EH (cell line): Measurements from ENCODE around the gene CGB5.
"Not testable (repeated sequence)": the region's sequence is repeated elsewhere in the genome, so short reads cannot be mapped to it uniquely, and the experiment has no call there.

Experiments
- DNase-seq: peaks from one replicate; pipeline ENCODE4 v3.0.0-alpha.2; 2015; ENCODE audit warnings: low read depth

The CGB5 gene

DNA sequence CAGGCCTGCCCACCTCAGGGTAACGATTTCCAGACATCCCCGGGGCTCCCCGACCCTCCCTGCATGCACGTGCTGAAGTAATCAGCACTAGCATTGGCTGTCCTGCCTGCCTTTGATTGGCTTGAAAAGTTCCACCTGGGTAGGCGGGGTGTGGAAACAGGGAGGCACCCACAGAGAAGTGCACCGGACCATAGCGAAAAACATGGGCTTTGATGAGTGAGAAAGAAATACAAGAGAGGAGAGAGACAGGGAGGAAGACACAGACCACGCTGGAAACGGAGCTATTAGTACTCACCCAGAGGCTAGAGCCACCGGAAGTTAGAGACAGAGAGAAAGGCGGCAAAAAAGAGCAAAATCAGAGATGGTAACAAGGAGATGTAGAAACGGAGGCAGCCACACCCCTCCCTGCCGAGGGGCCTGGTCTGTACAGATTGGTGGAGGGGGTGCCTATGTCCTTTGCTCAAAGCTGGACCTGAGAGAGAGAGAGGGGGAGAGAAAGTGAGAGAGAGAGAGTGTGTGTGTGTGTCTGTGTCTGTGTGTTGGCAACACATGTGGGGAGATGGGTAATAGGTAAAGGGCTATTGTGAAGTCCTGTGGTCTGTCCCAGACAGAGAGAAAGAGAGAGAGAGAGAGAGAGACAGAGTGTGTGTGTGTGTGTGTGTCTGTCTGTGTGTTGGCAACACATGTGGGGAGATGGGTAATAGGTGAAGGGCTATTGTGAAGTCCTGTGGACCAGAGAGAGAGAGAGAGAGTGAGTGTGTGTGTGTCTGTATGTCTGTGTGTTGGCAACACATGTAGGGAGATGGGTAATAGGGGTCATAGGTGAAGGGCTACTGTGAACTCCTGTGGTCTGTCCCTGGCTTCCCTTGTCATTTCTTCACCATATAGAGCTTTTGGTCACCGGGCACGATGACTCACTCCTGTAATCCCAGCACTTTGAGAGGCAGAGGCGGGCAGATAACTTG is 22.4 kb upstream of the CGB5 start:
- peak; percentile 60 for DNase-seq

DNA sequence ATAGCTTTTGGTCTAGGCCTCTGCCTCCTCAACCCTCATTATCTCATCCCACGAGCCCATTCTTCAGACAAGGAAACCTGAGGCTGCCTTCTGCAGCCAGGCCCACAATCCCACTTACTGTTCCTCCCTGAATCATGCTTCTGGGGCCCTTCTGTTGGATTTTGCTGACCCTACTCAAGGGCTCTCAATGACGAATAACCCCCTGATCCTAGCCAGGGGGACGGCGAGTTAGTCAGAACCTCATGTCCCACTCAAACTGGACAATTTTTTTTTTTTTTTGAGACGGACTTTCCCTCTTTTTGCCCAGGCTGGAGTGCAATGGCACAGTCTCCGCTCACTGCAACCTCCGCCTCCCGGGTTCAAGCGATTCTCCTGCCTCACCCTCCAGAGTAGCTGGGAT is 21.5 kb upstream of the CGB5 start:
- DNase-seq: no peak

DNA sequence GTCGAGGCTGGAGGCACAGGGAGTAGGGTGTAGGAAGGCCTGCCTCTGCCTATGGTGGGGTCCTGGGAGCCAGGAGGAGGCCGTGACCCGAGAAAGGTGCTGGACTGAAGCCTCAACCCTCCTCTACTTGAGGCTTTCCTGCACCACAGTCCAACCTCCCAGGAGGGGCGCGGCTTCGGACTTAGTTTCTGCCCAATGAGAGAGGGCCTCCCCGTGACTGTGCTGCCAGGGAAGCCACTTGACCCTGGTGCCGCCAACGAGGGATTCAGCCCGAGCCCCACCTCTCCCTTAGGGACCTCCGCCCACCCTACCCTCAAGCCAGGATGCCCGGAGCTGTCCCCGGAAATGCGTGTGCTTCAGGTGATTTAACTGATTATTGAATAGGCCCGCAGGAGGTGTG is 19.4 kb upstream of the CGB5 start, which contains the start of gene CGB3:
CGB3 (minus strand) TSS at position 101 of the 400 bp plus-strand sequence. CDS start 362 bp downstream, outside the sequence.
- DNase-seq: not testable (repeated sequence)

DNA sequence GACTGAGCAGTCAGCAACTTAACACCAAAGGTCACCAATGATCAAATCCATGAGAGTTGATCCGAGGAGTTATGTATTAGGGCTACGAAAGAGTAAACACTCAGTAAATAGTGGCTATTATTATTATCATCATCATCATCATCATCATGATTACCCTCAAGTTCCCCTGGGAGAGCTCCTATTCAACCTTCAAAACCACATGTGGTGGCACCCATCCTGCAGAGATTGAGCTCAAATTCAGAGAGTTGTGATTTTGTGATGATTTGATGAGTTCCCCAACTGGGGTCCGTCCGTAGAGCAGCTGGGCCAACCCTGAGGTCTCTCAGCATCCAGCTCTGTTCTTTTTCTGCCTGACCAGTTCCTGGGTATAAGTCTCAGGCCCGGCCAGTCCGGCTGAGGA is 18.6 kb upstream of the CGB5 start:
- DNase-seq: not testable (repeated sequence)

DNA sequence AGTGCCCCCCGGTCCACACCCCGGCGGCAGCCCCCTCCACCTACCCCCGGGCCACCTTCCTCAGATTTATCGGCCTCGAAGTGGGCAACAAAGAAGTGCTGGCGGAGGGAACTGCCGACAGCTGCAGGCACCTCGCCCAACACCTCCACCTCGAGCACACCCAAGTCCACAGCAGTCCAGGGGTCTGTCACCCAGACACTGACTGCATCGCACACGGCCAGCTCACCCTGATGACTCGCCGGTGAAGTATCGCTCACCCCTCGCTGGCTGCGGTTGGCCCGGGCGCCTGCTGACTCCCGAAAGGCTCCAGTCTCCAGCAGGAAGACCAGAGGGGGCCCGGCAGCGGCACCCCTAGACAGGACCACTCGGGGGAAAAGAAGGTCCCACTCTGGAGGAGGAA is 18.0 kb upstream of the CGB5 start:
- DNase-seq: peak; percentile 19

DNA sequence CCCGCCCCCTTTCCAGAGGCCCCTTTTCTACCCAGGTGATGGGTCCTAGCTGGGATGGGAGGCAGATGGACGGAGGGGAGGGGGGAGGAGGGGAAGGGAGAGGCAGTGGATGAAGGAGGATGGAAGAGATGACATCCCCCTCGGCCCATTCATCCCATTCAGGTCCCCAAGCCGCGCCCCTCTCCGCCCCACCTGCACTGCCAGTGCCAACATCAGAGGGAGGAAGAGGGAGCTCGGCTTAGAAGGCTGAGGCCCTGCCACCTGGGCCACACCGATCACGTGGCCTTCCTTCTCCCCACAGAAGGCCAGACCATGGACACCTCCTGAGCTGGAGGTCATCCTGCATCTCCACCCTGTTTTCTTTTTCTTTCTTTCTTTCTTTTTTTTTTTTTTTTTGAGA is 15.0 kb upstream of the CGB5 start:
- not testable (repeated sequence) for DNase-seq

DNA sequence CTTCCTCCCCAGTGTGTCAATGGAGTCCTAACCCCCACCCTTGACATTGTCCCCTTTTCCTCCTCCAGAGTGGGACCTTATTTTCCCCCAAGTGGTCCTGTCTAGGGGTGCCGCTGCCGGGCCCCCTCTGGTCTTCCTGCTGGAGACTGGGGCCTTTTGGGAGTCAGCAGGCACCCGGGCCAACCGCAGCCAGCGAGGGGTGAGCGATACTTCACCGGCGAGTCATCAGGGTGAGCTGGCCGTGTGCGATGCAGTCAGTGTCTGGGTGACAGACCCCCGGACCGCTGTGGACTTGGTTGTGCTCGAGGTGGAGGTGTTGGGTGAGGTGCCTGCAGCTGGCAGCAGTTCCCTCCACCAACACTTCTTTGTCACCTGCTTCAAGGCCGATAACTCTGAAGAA is 13.9 kb upstream of the CGB5 start:
- DNase-seq: peak; percentile 55

DNA sequence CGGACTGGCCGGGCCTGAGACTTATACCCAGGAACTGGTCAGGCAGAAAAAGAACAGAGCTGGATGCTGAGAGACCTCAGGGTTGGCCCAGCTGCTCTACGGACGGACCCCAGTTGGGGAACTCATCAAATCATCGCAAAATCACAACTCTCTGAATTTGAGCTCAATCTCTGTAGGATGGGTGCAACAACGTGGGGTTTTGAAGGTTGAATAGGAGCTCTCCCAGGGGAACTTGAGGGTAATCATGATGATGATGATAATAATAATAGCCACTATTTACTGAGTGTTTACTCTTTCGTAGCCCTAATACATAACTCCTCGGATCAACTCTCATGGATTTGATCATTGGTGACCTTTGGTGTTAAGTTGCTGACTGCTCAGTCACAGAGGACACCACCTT is 13.3 kb upstream of the CGB5 start:
- DNase-seq: not testable (repeated sequence)

DNA sequence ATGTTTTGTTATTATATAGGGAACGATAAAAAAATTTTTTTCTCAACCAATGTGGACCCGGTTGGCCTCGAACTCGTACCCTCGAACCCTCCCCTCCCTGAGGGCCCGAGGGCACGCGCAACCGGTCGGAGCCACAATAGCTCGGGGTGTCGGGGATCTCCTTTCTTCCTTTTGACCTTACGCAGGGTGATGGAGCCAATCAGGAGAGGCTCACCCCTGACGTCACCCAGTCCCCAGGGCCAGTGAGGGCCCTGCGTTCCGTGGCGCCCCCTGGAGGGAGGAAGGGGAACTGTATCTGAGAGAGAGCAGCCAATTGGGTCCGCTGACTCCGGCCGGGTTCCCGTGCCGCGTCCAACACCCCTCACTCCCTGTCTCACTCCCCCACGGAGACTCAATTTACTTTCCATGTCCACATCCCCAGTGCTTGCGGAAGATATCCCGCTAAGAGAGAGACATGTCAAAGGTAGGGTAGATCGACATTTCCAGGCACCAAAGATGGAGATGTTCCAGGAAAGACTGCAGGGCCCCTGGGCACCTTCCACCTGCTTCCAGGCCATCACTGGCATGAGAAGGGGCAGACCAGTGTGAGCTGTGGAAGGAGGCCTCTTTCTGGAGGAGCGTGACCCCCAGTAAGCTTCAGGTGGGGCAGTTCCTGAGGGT is 11.9 kb upstream of the CGB5 start, which contains the start of gene CGB2:
CGB2 (plus strand) TSS at position 249 of the 660 bp plus-strand sequence; CDS start at position 455, 206 bp downstream.
- peak; percentile 12 for DNase-seq

DNA sequence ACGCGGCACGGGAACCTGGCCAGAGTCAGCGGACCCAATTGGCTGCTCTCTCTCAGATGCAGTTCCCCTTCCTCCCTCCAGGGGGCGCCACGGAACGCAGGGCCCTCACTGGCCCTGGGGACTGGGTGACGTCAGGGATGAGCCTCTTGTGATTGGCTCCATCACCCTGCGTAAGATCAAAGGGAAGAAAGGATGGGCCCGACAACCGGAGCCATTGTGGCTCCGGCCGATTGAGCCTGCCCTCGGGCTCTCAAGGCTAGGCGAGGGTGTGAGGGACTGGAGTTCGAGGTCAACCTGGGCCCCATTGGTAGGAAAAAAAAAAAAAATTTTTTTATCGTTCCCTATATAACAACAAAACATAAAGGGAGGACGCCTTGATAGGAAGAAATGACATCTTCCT is 6.8 kb upstream of the CGB5 start, which contains the start of gene CGB1:
CGB1 (minus strand) TSS at position 81 of the 400 bp plus-strand sequence. CDS start 184 bp downstream, outside the sequence.
- not testable (repeated sequence) for DNase-seq

DNA sequence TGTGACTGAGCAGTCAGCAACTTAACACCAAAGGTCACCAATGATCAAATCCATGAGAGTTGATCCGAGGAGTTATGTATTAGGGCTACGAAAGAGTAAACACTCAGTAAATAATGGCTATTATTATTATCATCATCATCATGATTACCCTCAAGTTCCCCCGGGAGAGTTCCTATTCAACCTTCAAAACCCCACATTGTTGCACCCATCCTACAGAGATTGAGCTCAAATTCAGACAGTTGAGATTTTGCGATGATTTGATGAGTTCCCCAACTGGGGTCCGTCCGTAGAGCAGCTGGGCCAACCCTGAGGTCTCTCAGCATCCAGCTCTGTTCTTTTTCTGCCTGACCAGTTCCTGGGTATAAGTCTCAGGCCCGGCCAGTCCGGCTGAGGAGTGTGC is 5.5 kb upstream of the CGB5 start:
- not testable (repeated sequence) for DNase-seq

DNA sequence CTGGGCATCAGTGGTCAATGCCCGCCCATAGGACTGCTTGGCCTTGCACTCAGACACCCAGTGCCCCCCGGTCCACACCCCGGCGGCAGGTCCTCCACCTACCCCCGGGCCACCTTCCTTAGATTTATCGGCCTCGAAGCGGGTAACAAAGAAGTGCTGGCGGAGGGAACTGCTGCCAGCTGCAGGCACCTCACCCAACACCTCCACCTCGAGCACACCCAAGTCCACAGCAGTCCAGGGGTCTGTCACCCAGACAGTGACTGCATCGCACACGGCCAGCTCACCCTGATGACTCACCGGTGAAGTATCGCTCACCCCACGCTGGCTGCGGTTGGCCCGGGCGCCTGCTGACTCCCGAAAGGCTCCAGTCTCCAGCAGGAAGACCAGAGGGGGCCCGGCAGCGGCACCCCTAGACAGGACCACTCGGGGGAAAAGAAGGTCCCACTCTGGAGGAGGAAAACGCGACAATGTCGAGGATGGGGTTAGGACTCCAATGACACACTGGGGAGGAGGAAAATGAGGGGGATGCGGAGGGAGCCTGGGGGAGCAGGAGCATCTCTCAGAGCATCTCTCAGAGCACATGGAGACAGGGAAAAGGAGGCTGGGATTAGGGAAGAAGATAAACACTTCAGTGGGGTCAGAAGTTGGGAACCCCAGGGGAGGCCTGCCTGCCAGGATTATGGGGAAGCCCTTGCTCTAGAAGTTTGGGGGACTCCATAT is 4.9 kb upstream of the CGB5 start:
- DNase-seq: peak; percentile 88

DNA sequence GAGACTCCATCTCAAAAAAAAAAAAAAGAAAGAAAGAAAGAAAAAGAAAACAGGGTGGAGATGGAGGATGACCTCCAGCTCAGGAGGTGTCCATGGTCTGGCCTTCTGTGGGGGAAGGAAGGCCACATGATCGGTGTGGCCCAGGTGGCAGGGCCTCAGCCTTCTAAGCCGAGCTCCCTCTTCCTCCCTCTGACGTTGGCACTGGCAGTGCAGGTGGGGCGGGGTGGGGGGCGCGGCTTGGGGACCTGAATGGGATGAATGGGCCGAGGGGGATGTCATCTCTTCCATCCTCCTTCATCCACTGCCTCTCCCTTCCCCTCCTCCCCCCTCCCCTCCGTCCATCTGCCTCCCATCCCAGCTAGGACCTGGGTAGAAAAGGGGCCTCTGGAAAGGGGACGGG is 3.9 kb upstream of the CGB5 start:
- DNase-seq: not testable (repeated sequence)

DNA sequence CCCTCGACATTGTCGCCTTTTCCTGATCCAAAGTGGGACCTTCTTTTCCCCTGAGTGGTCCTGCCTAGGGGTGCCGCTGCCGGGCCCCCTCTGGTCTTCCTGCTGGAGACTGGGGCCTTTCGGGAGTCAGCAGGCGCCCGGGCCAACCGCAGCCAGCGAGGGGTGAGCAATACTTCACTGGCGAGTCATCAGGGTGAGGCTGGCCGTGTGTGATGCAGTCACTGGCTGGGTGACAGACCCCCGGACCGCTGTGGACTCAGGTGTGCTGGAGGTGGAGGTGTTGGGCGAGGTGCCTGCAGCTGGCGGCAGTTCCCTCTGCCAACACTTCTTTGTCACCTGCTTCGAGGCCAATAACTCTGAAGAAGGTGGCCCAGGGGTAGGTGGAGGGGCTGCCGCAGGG is 1.5 kb upstream of the CGB5 start:
- DNase-seq: peak; percentile 48

DNA sequence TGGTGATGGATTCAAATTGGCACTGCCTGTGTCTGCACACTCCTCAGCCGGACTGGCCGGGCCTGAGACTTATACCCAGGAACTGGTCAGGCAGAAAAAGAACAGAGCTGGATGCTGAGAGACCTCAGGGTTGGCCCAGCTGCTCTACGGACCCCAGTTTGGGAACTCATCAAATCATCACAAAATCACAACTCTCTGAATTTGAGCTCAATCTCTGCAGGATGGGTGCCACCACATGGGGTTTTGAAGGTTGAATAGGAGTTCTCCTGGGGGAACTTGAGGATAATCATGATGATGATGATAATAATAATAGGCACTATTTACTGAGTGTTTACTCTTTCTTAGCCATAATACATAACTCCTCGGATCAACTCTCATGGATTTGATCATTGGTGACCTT is 982 bp upstream of the CGB5 start:
- DNase-seq: not testable (repeated sequence)

DNA sequence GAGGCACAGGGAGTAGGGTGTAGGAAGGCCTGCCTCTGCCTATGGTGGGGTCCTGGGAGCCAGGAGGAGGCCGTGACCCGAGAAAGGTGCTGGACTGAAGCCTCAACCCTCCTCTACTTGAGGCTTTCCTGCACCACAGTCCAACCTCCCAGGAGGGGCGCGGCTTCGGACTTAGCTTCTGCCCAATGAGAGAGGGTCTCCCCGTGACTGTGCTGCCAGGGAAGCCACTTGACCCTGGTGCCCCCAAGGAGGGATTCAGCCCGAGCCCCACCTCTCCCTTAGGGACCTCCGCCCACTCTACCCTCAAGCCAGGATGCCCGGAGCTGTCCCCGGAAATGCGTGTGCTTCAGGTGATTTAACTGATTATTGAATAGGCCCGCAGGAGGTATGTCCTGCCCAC is 5.4 kb downstream of the CGB5 start, which contains the start of gene CGB8:
CGB8 (minus strand) TSS at position 101 of the 400 bp plus-strand sequence. CDS start 372 bp downstream, outside the sequence.
- not testable (repeated sequence) for DNase-seq

DNA sequence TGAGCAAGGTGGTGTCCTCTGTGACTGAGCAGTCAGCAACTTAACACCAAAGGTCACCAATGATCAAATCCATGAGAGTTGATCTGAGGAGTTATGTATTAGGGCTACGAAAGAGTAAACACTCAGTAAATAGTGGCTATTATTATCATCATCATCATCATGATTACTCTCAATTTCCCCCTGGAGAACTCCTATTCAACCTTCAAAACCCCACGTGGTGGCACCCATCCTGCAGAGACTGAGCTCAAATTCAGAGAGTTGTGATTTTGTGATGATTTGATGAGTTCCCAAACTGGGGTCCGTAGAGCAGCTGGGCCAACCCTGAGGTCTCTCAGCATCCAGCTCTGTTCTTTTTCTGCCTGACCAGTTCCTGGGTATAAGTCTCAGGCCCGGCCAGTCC is 6.2 kb downstream of the CGB5 start:
- DNase-seq: not testable (repeated sequence)

DNA sequence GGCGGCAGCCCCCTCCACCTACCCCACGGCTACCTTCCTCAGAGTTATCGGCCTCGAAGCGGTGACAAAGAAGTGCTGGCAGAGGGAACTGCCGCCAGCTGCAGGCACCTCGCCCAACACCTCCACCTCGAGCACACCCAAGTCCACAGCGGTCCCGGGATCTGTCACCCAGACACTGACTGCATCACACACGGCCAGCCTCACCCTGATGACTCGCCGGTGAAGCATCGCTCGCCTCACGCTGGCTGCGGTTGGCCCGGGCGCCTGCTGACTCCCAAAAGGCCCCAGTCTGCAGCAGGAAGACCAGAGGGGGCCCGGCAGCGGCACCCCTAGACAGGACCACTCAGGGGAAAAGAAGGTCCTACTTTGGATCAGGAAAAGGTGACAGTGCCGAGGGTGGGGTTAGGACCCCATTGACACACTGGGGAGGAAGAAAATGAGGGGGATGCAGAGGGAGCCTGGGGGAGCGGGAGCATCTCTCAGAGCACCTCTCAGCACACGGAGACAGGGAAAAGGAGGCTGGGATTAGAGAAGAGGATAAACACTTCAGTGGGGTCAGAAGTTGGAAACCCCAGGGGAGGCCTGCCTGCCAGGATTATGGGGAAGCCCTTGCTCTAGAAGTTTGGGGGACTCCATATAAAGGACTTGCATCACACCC is 6.9 kb downstream of the CGB5 start:
- peak; percentile 73 for DNase-seq

DNA sequence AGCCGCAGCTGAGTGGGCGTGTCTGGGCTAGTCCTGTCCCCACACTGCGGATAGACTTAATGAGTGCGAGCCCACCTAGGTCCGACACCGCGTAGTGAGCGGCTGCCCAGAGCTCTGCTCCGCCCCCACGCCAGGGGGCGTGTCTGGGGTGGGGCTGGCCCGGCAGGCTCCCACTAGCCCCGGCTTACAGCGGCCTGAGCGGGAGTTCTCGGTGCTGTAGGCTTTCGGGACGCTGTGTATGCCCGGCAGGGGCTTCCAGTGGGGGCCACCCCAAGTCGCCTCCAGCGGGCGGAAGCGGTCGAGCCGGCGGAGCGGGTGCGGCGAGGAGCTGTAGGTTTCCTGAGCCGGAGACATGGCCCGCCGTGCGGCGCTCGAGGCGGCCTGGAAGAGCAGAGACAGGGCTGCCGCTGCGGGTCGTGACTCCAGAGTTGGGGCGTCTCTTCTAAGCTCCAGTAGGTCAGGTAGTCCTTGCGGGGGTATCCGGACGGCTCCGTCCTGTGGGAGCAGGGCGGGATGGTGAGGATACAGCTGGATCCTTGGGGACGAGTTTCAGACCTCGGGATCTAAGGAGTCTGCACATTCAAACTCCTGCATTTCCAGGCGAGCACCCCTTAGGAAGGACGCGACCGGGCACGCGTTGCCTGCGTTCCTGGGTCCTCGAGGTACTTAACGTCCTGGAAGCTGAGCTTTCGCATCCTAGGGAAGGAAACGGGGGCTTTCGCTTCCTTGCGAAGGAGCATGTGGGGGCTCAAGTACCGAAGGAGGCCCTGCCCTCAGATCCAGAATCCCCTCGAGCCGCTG is 12.7 kb downstream of the CGB5 start:
- DNase-seq: peak; percentile 63

DNA sequence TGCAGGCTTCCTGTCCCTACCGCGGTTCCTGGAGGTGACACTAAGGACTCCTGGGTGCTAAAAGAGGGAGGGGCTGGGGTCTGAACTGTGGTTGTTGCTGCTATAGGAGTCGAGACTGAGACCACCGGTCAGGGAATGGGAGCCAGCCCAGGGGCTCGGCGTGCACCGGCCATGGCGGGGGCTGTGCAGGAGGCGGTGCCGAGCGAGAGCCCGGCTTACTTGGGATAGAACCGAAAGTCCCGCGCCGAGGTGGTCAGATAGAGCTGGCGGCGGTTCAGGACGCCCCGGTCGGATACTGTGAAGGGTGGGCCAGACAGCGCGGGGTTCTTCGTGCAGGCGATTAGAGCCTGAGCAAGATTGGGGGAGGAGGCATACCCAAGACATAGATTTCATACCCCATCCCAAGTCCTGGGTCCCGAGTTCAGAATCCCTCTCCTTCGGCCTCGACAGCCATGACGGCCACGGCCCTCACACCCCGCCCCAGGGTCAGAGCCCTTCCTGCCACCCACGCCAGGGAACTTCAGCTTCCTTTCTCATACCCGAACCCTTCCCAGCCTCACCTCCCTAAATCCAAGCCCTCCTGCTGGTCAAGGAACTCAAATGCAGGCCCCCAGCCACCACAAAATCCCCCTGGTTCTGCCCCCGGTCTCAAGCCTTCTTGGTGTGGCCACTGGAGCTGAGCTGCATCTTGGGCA is 13.4 kb downstream of the CGB5 start:
- not testable (repeated sequence) for DNase-seq
